HUDEP-2 (cell line): Measurements from ENCODE around the gene CA10.

Experiments used
- DNase-seq, 76 experiments: peaks; one replicate each; lab custom pipeline; 2025; ENCODE audit not compliant: unreplicated experiment in 76 of 76; lab: John Stamatoyannopoulos, UW

CA10 gene

GRCh38 chr17:52158450-52159042 is at the start of gene CA10:
Gene CA10, minus strand, starts transcription at chr17:52158714.
- DNase-seq = no peak

- no peak for DNase-seq
These were observed 49.3 kb upstream of the CA10 start for GRCh38 chr17:52207796-52208195.

- DNase-seq = no peak
These were observed 44.1 kb upstream of the CA10 start for GRCh38 chr17:52202520-52203080.

- no peak for DNase-seq
These were observed 43.4 kb upstream of the CA10 start for GRCh38 chr17:52201767-52202519.

DNA sequence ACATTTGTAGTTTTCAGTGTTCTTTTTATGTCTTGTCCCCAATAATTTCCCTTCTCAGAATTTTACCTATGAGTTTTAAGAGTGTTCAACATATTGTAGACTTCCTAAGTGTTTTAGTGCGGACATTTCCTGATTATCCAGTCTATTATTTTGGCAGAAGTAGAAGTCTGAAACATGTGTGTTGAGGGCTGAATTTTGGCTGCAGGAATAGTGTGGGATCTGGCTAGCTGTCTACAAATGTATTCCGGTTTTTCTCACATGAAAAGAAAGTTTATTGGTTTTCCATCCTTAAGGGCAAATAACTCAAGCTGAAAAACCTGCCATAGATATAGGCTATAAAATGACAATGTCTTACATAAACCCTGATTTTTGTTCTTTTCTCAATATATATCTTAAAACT is 33.0 kb upstream of the CA10 start:
- DNase-seq = no peak

DNA sequence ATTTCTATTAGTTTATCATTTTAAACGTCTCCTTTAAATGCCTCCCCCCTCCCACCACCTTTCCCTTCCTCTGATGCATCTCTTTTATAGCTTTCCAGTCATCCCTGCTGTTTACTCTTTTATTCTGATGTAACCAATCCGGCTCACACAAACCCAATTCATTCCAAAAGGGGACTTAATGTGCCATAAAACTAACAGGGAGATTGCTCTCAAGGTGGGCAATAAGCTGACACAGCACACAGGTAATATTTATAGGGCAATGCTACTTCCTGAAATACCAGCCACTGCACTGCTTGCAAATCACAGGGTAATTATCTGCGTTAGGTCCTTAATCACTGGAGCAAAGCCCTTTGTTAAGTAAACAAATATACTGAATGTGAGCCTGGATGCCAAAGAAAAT is 23.3 kb upstream of the CA10 start:
- no peak for DNase-seq

DNA sequence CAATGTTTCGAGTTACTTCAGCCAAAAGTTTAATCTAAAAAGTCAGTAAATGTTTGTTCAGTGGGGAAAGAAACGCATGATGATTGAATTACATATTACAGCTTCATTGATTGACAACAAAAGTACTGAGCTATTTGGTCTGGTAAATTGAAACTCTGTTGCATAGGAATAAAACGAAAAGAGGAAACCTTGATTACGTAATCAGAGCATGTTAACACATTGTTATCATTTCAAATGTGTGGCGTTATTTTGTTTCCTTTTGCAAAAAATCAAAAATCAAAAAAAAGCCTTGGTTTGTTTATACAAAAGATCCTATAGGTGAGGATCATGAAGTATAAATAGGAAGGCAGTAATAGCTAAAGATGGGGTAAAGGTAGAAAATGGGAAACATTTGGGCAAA is 19.5 kb upstream of the CA10 start:
- no peak for DNase-seq

GRCh38 chr17:52170963-52171572 is 12.6 kb upstream of the CA10 start:
- peak in 8 of 76 experiments; percentile 0 to 31 (median 6) for DNase-seq

DNA sequence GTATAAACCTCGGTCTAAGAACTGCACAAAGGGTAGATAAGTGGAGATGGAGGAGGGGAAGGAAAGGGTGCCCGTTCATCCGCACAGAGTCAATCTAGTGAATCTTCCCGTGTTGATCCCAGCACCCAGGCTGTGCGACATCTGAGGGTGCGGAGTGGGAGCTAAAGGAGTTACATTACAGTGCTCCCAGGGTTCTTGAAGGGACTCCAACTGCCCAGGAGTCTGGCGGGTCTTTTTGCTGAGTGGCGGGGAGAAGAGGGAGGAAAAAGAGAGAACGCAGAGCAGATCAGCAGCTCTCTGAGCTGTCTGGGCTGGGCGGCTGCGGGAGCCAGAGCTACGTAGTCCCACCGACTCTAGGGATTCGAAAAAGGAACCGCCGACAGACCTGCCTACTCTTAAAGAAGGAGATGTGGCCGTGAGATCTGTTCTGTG is 1.6 kb upstream of the CA10 start:
- no peak for DNase-seq

DNA sequence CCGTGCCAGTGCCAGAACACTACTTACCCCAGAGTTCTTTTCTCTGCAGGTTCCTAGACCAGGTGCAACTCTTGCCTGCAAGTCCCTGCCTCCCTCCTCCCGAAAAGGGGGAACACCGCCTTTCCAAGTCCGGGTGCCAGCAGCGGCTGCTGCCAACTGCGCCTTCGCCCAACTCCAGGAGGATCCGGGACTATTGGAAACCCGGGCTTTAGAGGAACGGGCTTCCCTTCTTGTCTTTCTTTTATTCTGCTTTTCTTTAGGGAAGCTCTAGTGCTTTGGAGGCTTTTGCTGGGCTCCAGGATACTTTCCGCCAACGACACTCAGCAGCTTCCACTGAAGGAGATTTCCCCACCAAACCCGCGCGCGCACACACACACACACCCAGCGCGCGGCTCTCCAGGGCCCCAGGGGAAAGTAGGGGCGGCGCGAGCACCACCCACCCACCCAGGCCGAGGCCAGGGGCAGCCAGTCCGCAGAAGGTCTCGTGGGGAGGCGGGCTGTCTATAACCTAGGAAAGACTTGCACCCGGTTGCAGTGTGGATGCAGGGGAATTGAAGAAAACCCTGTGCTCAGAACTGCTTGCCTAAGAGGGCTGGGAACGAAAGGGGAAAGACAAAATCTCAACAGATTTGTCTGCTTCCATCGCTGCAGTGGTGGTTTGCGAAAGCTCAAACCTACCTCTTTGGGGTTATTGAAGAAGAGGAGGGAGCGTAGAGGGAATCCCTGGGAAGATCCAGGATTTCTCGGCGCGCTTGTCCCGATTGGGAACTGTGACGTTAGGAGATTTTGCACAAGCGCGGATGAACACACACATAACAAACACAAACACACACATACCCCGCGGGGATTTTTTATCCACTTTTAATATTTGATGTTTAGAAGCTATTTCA is 977 bp upstream of the CA10 start:
- DNase-seq = no peak

GRCh38 chr17:52157603-52158449 is 688 bp downstream of the CA10 start:
- DNase-seq = no peak

- DNase-seq = no peak
These were observed 1.6 kb downstream of the CA10 start for GRCh38 chr17:52156576-52157570.

DNA sequence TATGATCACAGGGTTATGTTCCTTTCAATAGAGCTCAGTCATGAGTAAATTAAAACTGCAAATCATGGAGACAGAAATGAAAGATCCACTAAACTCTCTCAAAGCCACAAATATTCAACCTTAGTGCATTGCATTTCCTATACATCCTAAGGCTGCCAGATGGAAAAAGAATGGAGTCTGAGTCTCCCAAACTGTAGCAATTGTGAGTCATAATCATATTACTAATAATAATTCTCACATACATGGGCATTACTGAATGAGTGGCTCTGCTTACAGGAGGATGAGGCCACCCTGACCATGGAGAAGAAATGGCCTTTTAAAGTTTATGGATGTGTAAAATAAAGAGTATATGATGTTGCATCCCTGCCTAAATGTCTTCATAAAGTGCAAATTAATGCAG is 3.2 kb downstream of the CA10 start:
- no peak for DNase-seq

DNA sequence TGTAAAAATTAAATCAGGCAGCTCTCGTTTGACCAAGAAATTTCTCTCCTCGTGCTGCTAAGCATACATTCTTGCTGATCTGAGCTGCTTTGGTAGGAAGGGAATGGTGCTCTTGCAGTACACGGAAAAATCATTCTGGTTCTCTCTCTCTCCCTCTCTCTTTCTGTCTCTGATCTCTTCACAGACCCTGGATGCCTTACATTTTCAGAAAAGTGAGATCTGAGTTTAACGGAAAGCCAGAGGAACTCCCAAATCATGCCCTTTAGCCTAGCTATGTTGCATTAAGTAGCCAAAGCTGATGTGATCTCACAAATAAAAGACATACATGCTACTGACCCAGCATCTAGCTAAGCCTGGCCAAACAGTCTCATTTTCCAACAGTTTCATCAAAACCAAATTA is 4.0 kb downstream of the CA10 start:
- DNase-seq = no peak

DNA sequence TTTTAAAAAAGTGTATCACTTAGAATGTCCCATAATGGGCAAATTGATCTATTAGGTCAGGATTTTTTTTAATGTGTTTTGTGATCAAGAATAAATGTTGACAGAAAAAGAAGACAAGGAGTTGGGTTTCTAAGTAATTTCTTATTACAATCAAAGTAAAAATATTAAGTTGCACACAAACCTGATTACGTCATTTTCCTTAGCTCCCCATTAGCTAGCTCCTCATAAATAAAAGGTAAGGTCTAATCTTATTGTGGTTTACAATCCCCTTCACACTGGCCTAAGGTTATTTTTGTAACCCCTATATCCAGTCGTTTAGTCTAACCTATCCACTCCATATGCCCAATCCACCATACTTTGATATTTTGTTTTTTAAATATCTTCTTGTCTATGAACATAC is 7.6 kb downstream of the CA10 start:
- DNase-seq = no peak

- no peak for DNase-seq
These were observed 8.9 kb downstream of the CA10 start for GRCh38 chr17:52149626-52150025.

DNA sequence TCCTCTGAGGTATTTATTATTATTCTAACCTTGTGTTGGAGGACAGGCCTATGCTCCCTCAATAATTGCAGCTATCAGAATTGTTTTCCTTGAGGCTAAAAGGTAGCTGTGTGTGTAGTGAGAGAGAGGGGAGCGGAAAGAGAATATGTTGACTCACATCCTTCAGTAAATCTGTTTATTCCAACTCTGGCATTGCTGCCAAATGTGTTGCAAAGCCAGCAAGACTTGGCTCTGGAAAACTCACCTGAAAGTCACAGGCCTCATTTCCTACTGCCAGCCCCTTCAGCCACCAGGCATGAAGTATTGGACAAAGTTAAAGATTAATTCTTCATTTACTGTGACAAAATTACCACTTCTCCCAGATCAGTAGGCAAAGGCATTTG is 9.6 kb downstream of the CA10 start:
- no peak for DNase-seq

DNA sequence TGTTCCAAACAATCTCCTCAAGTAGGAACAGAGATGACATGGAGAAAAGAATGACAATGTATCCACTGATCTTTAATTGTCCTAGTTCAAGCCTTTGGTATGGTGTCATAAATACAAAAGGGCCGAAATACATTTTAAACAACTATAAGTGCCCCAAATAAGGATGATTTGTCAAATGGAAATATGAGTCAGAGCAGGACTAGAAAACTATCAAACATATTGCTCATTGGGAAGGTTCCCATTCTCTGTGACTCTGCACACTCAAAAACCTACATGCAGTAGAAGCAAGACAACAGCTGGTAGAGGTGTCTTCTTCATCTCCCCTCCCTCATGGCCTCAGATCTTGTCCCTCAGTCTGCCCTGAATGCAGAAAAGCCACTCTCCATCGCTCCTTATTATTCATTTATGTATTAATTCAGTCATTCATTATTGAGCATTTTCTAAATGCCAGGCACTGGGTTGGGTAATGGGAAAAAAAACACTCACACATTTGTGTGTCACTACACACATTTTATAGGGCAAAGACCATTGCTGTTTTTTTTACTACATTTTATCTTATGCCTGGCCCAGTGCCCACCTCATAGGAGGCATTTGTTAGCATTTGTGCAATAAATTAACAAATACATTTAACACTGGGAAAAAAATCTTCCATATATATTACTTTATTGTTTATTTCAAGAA is 10.1 kb downstream of the CA10 start:
- no peak for DNase-seq
